GM19372 (cell line): ENCODE results near the gene KPNA6.
"Not testable (repeated sequence)": the region's sequence is repeated elsewhere in the genome, so short reads cannot be mapped to it uniquely, and the experiment has no call there.

Source experiments
- ATAC-seq: cut with Tn5 transposase; IDR thresholded peaks from one replicate; pipeline ENCODE4 v1.9.1; 2021; ENCODE audit warnings: mild to moderate bottlenecking, low read depth, moderate library complexity; ENCODE audit not compliant: unreplicated experiment

The KPNA6 gene

DNA sequence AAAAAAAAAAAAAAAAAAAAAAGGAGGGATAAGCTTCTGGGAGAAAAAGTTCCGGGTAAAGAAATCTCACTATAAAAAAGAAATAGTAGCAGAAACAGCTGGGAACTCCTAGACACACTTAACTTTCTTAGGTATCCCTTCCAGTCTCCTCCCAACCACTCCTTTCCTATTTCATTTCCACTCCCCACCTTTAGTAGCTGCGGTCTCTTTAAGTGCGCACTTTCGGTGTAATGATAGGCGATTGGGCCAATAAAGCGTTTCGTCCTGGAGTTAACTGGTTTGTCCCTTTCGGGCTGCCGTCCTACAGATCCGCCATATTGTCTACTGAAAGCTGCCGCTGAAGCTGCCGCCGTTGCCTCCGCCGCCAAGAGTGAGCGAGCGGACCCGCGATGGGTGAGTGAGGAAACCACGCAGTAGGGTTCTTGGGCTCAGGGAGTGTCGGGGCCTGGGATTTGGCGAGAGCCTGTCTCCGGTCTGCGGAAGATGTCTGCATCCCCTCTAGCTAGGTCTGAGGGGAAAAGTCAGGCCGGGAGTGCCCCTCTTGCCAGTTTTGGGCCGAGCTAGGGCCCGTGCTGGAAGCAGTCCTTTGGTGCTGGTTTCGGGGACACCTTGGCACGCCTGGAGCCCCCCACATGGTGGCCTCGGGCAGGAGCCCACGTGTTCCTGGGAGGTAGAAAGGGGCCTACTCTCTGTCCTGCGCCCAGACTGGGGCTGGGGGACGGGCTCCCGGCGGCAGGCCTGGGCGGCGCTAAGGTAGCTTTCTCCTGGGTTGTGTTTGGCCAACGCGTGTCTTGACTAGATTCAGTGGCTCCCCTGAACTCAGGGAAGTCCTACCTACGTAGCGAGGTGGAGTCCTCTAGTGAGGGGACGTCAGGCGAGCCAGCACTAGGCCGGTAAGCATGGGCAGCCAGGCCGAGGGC, at the start of gene KPNA6:
TSS of gene KPNA6 (plus strand) at position 315 of the 920 bp plus-strand sequence. CDS start at position 390, 75 bp downstream.
- peak; percentile 72 for ATAC-seq

DNA sequence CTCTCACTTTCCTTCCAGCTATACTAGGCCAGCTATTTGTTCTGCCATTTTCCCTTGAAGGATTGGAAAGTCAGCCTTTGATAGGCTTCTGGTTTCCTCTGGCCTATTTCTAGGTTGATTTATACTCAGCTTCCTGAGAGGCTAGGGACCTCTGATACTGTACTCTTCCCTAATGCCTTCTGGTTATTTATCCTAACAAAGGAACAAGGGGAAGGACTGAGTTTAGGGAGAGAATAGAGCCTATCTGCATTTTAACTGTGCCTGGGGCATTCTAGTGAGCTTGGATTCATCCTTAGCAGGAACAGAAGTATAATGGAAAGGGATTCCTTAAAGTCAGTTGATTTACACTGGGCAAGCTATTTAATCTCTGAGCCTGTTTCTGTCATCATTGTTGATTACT, 46.9 kb upstream of the KPNA6 start:
- ATAC-seq: no peak

DNA sequence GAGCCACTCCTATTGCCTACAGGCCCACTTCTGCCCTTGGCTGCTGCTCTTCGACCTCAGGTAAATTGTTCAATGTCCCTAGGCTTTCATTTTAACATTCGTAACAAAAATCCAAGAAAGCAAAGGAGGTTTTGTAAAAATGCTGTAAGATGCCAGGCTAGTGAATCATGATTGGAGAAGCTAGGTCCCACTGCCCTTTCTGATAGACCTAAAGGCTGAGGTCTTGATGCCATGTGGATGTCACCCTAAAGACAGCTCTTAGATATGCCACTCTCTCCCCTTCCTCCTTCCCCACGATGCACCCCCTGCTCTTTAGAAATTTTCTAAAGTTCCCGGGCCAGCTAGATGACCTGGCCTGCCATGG, 45.0 kb upstream of the KPNA6 start:
- ATAC-seq: no peak

DNA sequence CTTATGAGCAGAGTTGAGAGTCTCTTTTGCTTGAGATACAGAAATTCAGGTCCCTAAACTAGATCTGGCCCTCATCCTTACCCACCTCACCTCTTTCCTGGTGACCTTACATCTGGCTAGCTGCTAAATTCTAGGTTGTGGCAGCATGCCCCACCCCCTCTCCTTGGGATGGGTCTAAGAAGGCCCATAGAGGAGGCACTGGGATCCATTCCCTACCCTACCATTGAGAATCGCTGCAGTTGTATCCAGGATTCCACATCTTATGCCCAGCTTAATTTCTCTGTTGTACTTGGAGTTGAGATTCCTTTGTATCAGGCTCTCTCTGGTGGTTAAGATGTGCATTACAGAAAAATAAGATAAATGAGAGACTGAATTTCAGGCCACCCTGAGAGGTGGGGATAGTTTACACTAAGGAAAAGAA, 44.6 kb upstream of the KPNA6 start:
- no peak for ATAC-seq

DNA sequence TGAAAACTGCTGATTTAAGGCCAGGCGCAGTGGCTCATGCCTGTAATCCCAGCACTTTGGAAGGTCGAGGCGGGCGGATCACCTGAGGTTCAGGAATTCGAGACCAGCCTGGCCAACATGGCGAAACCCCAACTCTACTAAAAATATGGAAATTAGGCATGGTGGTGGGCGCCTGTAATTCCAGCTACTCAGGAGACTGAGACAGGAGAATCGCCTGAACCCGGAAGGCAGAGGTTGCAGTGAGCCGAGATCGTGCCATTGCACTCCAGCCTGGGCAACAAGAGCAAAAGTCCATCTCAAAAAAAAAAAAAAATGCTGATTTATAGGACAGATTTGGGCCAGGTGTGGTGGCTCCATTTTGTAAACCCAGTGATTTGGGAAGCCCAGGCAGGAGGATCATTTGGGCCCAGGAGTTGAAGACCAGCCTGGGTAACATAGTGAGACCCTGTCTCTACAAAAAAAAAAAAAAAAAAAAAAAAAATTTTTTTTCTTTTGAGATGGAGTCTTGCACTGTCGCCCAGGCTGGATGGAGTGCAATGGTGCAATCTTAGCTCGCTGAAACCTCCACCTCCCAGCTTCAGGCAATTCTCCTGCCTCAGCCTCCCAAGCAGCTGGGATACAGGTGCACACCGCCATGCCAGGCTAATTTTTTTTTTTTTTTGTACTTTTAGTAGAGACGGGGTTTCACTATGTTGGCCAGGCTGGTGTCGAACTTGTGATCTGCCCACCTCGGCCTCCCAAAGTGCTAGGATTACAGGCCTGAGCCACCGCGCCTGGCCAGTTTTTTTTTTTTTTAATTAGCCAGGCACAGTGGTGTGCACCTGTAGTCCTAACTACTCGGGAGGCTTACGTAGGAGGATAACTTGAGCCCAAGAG, 42.0 kb upstream of the KPNA6 start:
- ATAC-seq: not testable (repeated sequence)

DNA sequence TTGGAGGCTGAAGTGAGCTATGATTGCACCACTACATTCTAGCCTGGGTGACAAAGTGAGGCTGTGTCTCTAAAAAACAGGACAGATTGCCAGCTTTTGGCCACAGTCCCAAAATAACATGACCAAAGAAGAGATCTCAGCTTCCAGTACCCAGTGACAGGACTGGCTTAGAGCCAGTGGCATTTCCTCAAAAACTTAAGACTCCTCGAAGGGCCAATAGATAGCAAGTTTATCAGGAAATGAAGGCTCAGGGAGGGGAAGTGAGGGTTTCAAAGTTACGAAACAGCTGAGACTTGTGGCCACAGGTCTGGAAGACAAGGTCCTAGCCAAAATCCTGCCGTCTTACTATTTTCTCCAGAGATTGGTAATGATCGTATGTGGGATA, 41.4 kb upstream of the KPNA6 start:
- ATAC-seq: no peak

DNA sequence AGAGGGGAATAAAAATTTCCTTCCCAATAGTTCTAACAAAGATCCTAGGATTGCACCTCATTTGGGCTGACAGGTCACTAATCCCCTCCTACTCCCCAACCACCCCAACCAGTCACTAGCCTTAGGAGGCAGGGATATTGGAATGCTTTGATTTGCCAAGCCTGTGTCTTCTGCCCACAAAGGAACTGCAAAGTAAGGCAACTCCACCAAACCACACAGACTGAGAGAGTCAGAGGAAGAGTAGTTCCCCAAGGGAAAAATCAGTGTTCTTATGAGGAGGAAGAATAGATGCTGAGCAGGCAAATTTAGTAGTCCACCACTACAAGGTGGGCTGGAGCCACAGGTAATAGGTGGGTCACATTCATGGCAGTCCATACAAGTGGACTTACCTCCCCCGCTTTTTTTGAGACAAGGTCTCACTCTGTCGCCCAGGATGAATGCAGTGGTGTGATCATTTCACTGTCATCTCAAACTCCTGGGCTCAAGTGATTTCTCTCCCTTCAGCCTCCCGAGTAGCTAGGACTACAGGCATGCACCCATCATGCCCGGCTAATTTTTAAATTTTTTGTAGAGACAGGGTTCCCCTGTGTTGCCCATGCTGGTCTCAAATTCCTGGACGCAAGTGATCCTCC, 38.8 kb upstream of the KPNA6 start:
- no peak for ATAC-seq

DNA sequence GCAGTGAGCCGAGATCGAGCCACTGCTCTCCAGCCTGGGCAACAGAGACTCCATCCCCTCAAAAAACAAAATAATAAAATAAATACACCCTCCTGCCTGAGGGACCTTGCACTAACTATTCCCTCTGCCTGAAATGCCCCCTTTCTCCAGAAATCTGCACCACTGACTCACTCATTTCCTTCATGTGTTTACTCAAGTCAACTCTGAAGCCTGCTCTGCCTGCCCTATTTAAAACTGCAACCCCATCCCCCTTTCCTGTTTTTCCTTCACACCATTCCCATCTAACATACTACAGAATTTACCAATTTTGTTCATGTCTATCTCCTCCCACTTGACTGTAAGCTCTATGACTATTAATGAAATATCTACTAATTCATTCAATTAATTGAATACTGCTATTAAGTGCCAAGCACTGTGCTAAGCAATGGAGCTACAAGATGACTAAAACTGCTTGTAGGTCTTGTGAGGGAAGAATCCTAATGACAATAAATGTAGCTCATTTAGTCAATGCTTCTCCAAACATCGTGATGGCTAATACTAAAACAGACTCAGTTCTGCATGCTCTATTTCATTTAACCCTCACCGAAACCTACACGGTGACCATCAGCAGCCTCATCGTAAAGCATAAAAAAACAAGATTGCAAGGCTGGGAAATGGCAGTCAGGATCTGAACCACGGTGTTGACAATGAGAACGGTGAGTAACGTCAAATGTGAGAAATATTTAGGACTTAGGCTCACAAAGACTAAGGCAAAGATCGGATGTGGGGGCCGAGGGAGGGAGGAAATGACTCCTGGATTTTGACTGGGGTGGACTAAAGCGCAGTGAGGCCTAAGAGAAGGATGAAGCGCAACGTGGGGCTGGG, 35.9 kb upstream of the KPNA6 start:
- ATAC-seq: no peak

DNA sequence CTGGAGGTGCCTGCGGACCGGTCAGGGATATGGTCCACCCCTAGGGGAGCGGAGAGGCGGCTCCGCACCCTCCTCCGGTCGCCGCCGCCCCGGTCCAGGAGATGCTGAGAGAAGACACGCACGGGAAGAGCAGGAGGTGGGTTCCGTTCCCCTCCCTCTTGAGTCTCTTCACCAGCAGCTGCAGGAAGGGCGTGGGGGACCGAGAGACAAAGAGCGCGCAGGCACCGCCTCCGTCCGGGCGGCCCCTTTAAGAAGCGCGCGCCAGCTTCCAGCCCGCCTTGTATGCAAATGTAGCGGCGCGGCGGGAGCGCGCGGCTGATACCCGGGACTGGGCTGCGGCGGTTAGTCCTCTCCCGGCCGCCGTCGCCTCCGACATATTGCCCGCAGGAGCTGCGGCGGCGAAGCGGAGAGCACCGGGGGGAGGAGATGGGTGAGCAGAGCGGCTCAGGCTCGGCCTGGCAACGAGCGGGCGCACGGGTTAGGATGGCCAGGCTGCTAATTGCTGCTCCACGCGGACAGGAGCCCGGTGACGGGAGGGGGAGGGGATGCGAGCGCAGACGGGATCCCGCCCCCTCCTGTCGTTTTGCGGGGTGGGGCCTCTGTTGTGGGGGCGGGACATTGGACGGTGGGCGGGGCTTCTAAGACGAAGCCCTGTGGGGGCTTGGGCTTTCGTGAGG, 35.1 kb upstream of the KPNA6 start, which contains the start of gene TMEM39B:
TSS of gene TMEM39B (plus strand) at position 318 of the 677 bp plus-strand sequence. CDS start at position 427, 109 bp downstream.
- peak; percentile 83 for ATAC-seq

DNA sequence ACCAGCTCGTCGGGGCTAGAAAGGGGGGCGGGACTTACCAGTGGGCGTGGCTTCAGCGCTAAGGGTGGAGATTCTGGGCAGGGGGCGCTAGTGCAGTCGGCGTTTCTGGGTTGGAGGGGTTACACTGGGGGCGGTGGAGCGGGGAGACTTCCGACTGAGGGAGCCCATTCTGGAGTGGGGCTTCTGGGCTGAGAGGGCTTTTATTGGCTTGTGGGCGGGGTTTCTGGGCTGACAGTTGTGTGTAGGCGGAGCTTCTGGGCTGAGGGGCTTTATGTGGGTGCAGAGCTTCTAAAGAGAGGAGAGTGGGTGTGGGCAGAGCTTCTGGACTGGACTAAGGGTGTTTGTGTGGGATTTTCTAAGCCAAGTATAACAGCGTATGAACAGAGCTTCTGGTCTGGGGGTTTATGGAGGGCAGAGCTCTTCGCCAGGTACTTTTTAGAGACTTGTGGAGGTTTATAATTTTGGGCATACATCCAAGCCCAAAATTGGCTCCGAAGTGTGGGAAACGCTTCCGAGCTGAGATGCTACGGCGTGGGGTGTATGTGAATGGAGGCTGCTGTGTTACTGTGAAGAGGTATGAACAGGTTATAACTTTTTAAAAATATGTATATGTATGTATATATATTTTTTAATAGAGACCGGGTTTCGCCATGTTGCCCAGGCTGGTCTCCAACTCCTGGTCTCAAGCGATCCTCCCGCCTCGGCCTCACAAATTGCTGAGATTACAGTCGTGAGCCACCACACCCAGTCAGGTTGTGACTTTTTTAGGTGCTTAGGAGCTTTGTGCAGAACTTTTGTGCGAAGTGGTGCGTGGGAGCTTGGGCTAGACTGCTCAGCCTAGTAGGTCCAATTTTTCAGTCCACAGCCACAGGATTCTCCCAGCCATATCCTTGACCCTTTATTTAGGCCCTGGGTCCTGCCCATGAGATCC, 34.3 kb upstream of the KPNA6 start:
- ATAC-seq: no peak

DNA sequence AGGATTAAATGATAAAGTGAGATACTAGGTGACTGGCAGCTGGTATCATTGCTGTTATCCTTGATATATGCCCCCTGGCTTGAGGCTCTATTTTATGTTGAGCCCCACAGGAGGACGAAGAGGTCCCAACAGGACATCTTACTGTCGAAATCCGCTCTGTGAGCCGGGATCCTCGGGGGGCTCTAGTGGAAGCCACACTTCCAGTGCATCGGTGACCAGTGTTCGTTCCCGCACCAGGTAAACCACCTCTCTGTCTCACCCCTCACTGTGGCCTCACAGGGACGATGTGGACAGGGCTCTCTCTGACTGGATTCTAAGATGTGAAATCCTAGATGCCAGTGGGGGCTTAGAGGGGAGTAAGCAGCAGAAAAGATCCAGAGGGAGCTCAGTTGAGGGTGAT, 33.0 kb upstream of the KPNA6 start:
- ATAC-seq: no peak

DNA sequence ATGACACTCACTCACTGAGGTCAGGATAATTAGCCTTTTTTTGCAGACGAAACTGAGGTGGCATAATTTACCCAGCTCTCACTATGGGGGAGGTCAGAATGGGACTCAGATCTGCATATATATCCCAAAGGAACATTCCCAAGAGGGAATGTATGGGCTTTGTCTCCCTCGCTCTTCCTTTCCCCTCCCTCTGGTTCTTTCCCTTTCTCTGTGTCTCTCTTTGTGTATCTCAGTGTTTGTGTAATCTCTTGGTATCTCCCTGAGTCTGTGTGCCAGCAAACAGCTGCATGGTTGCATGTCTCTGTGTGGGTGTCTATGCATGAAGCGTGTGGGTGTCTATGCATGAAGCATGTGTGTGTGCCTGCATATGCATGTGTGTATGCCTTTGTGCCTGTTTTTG, 30.4 kb upstream of the KPNA6 start:
- no peak for ATAC-seq

DNA sequence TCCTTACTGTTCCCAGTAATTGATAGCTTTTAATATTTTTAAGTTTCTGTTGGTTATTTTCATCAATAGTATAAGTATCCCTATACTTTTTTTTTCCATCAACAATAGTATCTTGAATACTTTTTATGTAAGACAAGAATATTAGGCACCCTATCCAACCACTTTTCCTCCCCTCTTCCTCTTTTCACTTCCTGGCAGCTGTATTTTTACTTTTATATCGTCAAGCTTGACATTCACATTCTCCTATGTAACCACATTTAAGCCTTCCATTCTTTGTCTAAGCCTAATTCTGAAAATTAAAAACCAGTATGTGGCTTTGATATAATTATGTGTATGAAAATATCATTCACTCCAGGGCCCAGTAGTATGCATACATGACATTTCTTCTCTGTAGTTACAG, 25.8 kb upstream of the KPNA6 start:
- no peak for ATAC-seq

DNA sequence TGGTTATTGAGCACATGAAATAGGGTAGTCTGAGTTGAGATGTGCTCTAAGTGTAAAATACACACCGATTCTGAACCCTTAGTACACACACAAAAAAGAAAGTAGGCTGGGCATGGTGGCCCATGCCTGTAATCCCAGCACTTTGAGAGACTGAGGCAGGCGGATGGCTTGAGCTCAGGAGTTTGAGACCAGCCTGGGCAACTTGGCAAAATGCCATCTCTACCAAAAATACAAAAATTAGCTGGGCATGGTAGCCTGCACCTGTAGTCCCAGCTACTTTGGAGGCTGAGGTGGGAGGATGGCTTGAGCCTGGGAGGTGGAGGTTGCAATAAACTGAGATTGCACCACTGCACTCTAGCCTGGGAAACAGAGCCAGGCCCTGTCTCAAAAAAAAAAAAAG, 21.5 kb upstream of the KPNA6 start:
- not testable (repeated sequence) for ATAC-seq

DNA sequence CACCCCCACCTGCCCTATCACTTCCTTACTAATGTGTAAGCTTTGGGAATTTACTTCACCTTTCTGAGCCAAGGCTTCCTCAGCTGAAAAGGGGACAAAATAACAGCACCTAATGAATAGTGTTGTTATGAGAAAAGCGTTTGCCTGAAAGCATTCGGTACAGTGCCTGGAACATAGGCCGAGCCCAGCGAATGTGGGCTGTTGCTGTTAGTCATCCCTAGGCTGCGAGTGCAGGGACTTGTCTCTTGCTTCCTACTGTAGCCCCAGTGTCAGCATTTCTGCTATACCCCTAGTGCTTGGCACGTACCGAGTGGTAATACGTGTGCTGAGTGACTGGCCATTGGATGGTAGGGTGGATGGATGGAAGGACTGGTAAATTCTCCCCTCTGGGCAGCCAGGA, 16.7 kb upstream of the KPNA6 start:
- ATAC-seq: no peak

DNA sequence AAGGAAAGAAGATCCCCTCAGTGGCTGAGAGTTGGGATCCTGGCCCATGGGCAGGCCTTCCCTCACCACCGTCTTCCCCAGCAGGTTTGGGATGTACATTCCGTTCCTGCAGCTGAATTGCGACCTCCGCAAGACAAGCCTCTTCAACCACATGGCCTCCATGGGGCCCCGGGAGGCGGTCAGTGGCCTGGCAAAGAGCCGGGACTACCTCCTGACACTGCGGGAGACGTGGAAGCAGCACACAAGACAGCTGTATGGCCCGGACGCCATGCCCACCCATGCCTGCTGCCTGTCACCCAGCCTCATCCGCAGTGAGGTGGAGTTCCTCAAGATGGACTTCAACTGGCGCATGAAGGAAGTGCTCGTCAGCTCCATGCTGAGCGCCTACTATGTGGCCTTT, 16.3 kb upstream of the KPNA6 start:
- ATAC-seq: no peak

DNA sequence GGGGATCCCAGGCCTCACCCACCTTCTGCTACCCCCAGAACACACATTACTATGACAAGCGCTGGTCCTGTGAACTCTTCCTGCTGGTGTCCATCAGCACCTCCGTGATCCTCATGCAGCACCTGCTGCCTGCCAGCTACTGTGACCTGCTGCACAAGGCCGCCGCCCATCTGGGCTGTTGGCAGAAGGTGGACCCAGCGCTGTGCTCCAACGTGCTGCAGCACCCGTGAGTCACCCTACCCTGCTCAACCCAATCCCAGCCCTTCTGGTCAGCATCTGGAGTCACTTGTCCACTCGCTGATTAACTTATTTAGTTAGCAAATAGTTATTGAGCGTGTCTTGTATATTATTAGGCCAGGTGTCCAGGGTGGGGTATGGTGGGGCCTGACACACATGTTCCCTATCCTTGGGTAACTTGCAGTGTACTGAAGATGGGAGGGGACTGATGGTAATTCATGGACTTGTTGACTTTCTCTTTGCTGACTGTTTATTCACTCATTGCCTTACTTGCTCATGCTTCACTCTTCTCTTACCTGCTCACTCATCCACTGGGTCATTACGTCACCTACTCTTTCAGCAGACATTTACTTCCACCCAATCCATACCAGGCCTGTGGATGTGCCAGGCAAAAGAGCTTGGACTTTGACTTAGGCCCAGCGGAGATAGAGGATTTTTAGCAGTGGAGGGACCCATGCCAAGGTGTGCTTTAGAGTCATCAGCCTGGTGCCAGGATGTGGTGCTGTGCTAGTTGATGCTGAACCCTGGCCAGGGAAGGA, 12.9 kb upstream of the KPNA6 start:
- ATAC-seq: no peak

DNA sequence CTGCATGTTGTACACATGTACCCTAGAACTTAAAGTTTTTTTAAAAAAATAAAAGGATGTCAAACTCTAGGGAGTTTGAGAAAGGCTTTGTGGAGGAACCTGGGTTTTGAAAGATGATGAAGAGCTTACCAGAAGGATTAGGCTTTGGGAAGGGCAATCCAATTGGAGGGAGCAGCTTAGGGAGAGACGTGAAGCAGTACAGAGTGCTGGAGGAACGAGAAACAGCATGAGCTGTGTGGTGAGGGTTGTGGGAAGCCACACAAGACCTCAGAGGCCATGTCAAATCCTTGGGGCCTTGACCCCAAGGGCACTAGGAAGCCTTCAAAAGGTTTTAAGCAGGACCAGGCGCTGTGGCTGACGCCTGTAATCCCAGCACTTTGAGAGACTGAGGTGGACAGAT, 8.4 kb upstream of the KPNA6 start:
- ATAC-seq: no peak
